BLaER1 treated with 17β-estradiol and CSF1 and Interleukin-3, amounts not matched to agents 10 nM and 100 nM (cell line): ENCODE data around the gene PLAC1.

Source experiments
- H3K27ac ChIP-seq, 11 experiments: shearing (Covaris generic); formaldehyde crosslinking; 2 replicates each; pipeline ENCODE4 v1.8.1; 2022
- H3K27me3 ChIP-seq, 11 experiments: shearing (Covaris generic); formaldehyde crosslinking; 2 replicates each; pipeline ENCODE4 v1.8.1; 2022
- H3K36me3 ChIP-seq, 11 experiments: shearing (Covaris generic); formaldehyde crosslinking; 2 replicates each; pipeline ENCODE4 v1.8.1; 2022
- H3K4me1 ChIP-seq, 10 experiments: shearing (Covaris generic); formaldehyde crosslinking; 2 replicates each; pipeline ENCODE4 v1.8.1; 2022
- H3K4me2 ChIP-seq, 11 experiments: shearing (Covaris generic); formaldehyde crosslinking; 2 replicates each; pipeline ENCODE4 v1.8.1; 2022
- H3K4me3 ChIP-seq, 10 experiments: shearing (Covaris generic); formaldehyde crosslinking; 2 replicates each; pipeline ENCODE4 v1.8.1; 2022
- H3K9ac ChIP-seq, 11 experiments: shearing (Covaris generic); formaldehyde crosslinking; 2 replicates each; pipeline ENCODE4 v1.8.1; 2022
- H3K9me3 ChIP-seq, 11 experiments: shearing (Covaris generic); formaldehyde crosslinking; replicated peaks in 1 of 11; 2 replicates each; pipeline ENCODE4 v1.8.1; 2022
- H4K20me1 ChIP-seq, 11 experiments: shearing (Covaris generic); formaldehyde crosslinking; 2 replicates each; pipeline ENCODE4 v1.8.1; 2022
- Cebpa-rat ChIP-seq, 11 experiments: shearing (Covaris generic); IDR thresholded peaks; 2 replicates each; pipeline ENCODE4 v1.8.1; 2022

The PLAC1 gene

DNA sequence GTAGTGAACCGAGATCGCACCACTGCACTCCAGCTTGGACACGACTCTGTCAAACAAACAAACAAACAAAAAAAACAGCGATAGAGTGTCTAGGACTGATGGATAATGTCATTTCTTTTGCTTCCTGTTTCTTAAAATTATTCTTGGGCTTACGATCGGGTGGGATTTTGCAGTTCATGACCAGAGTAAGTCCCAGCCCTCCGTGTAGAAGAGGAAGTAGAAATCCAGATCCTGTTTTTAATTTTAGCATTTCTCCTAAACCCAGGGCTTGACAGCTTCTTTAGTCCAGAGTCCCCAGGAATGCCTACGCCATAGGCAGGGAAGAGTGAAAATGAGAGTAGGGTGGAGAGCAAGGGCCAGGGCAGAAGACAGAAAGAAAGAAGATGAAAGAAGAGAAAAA lies 104.0 kb downstream of the PLAC1 start:
- no peak overlapping the region for H3K4me3 ChIP-seq
- H3K9me3 ChIP-seq = peaks cover 0 to 20% (median 7%) of the 10 kb centered on the region in 11 experiments; a peak in 8 of 22 replicates
- peak overlapping the region in 5 of 11 experiments; percentile 34 to 65 (median 38); a peak in 9 of 22 replicates for H3K4me2 ChIP-seq
- no peak overlapping the region; a peak in 1 of 22 replicates for H3K27ac ChIP-seq
- no peak overlapping the region for H3K9ac ChIP-seq
- H3K27me3 ChIP-seq = peaks cover 94 to 100% (median 100%) of the 10 kb centered on the region in 11 experiments
- peaks cover 6 to 30% (median 15%) of the 10 kb centered on the region in 10 experiments for H3K4me1 ChIP-seq
- peaks cover 0 to 32% (median 0%) of the 10 kb centered on the region in 11 experiments; a peak in 10 of 22 replicates for H4K20me1 ChIP-seq
- no peaks in the 10 kb centered on the region for H3K36me3 ChIP-seq
- no peak for TF ChIP-seq Cebpa-rat (IDR thresholded peaks at IDR 0.05)

DNA sequence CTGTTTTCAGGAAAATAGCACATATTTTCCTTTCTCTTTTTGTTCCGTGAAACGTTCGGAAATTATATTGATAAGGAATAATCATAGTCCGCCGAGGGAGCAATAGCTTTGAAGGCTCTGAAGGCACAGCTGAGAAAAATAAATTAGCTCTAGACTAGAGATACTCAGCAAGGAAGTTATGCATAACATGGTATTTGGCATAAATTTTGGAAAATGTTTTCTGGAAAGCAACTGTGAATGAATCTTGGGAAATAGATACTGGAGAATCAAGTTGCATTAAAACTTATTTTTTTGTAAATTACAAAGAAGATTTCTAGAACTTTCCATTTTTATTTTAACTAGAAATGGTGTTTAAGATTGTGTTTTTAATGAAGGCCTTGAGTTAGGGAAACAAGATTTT lies 105.9 kb downstream of the PLAC1 start:
- Histone ChIP-seq H3K4me3 (no peak overlapping the region), H3K4me2 (no peak overlapping the region), H3K27me3 (peaks cover 95 to 100% (median 100%) of the 10 kb centered on the region in 11 experiments), H3K9ac (no peak overlapping the region), H3K9me3 (peaks cover 0 to 22% (median 7%) of the 10 kb centered on the region in 11 experiments; a peak in 8 of 22 replicates), H3K4me1 (peaks cover 6 to 30% (median 18%) of the 10 kb centered on the region in 10 experiments), H3K27ac (no peak overlapping the region), H4K20me1 (peaks cover 0 to 39% (median 9%) of the 10 kb centered on the region in 11 experiments; a peak in 11 of 22 replicates), H3K36me3 (no peaks in the 10 kb centered on the region)
- TF ChIP-seq Cebpa-rat (IDR thresholded peaks at IDR 0.05) = no peak

DNA sequence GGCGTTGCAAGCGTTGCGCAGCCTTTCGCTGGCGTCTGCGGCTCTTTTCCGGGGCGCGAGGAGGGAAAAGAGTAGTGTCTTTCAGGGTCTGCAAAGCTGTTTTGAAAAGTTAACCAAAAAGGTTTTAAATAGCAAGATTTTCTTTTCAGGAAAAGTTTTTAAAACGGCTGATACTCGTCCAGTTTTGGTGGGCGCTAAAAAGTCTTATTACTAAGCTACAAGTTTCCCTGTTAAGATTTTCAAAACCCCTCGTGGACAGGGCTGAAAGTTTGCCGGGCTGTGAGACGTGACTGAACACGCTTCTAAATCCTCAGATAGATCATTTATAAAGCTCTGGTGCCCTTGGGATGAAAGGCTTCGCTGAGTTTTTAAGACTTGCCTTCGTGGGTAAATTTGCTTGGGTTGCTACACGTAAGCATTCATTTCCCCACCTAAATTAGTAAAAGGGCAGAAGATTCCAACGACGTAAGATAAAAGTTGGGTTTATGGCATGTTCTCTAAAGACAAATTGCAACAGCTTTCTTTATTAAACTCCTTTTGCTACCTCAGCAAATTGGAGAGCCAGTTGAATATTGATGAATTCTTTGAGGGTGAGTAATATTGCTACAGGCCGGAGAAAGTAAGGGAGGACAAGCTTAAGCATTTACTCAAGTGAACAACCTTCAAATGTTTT lies 106.8 kb downstream of the PLAC1 start:
- H3K36me3 ChIP-seq = peaks cover 0 to 1% (median 0%) of the 10 kb centered on the region in 11 experiments; a peak in 2 of 22 replicates
- peaks cover 6 to 30% (median 18%) of the 10 kb centered on the region in 10 experiments for H3K4me1 ChIP-seq
- peaks cover 0 to 41% (median 9%) of the 10 kb centered on the region in 11 experiments; a peak in 12 of 22 replicates for H4K20me1 ChIP-seq
- peaks cover 0 to 28% (median 9%) of the 10 kb centered on the region in 11 experiments; a peak in 13 of 22 replicates for H3K9me3 ChIP-seq
- peak overlapping the region in 3 of 10 experiments; percentile 56 to 69 (median 65); a peak in 4 of 20 replicates for H3K4me3 ChIP-seq
- no peak overlapping the region for H3K27ac ChIP-seq
- TF ChIP-seq Cebpa-rat (IDR thresholded peaks at IDR 0.05) = no peak
- H3K9ac ChIP-seq = no peak overlapping the region
- H3K4me2 ChIP-seq = peak overlapping the region in 6 of 11 experiments; percentile 81 to 87 (median 84); a peak in 8 of 22 replicates
- H3K27me3 ChIP-seq = peaks cover 97 to 100% (median 100%) of the 10 kb centered on the region in 11 experiments

DNA sequence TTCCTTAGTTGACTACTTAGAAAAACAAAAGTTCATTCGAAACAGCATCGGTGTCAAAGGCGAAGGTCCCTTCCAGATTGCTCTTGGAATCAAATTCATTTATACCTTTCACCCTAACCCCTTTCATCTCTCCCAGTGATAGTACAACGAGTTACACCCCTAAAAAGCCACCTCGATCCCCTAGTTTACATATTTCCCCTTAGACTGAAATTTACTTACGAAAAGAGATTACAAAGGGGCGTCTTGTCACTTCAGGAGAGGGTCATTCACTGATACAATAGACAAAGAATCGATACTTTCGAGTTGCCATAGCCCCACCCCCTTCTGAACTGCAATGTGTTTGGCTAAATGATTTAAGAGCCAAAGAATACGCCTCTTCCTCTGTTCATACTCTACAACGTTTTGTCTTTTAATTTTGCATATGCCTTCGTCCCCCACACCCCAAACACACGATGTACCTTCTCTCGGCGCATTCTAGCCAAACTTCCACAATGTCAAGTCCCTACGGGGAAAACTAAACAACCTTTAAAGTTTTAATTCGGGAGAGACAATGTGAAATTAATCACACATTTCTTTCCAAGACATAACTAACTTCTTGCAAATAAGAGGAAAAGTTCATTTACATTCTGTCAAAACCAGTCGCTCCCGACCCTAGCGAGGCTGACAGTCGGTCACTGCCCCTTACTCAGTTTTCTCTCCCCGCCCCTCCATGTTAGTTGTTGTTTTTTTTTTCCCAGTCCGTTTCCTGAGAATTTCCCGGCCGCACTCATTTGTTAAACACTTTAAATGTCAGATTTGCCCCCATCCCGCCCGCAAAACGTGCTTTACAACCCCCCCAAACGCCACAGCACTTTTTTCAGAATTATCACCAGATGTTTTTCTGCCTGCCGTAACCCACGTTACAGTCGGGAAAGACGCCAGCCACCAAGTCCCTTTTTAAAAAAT lies 109.7 kb downstream of the PLAC1 start:
- Histone ChIP-seq H3K27me3 (peaks cover 97 to 100% (median 100%) of the 10 kb centered on the region in 11 experiments), H3K9ac (peak overlapping the region in 7 of 11 experiments; percentile 56 to 79 (median 73); a peak in 12 of 22 replicates), H3K4me2 (peak overlapping the region; percentile 80 to 89 (median 83)), H3K4me3 (peak overlapping the region; percentile 52 to 69 (median 60)), H3K36me3 (peaks cover 0 to 14% (median 0%) of the 10 kb centered on the region in 11 experiments; a peak in 2 of 22 replicates), H4K20me1 (peaks cover 0 to 52% (median 14%) of the 10 kb centered on the region in 11 experiments; a peak in 12 of 22 replicates), H3K27ac (peak overlapping the region in 4 of 11 experiments; percentile 59 to 77 (median 72); a peak in 7 of 22 replicates), H3K9me3 (peaks cover 13 to 47% (median 25%) of the 10 kb centered on the region in 11 experiments; a peak in 19 of 22 replicates), H3K4me1 (peaks cover 4 to 20% (median 15%) of the 10 kb centered on the region in 10 experiments; a peak in 19 of 20 replicates)
- TF ChIP-seq Cebpa-rat (IDR thresholded peaks at IDR 0.05) = no peak

DNA sequence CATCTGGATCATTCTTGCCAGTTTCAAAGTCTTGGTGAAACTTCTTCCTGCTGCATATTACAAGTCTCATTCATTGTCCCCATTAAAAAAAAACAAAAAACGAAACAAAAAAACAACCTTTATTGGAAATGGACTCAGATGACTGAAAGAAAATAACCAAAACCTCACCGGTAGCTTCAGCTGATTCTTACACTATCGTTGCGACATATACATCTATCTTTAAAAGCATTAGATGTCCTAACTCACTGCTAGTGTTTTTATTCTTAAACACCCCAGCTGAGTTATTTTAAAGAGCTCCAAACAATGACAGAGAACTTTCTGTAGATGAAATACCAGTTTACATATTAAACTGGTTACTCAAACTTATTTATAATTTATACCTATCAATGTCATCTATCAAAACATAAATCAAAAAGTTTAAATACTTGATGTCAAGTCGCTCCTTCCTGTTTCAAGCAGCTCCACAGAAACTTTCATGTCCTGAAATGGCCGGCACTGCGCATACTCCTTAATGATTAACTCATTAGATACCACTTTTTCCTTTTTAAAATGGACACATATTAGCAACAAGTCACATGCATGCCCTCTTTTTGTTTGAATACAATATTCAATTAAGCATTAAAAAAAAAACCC lies 111.1 kb downstream of the PLAC1 start:
- H4K20me1 ChIP-seq = peaks cover 0 to 52% (median 14%) of the 10 kb centered on the region in 11 experiments; a peak in 12 of 22 replicates
- peaks cover 94 to 100% (median 100%) of the 10 kb centered on the region in 11 experiments for H3K27me3 ChIP-seq
- peak overlapping the region in 1 of 10 experiments; percentile 65; a peak in 1 of 20 replicates for H3K4me3 ChIP-seq
- no peak overlapping the region for H3K9ac ChIP-seq
- peaks cover 0 to 14% (median 0%) of the 10 kb centered on the region in 11 experiments; a peak in 2 of 22 replicates for H3K36me3 ChIP-seq
- no peak overlapping the region for H3K27ac ChIP-seq
- no peak for TF ChIP-seq Cebpa-rat (IDR thresholded peaks at IDR 0.05)
- peaks cover 9 to 32% (median 26%) of the 10 kb centered on the region in 10 experiments for H3K4me1 ChIP-seq
- peaks cover 13 to 47% (median 25%) of the 10 kb centered on the region in 11 experiments; a peak in 19 of 22 replicates for H3K9me3 ChIP-seq
- H3K4me2 ChIP-seq = peak overlapping the region in 2 of 11 experiments; percentile 14 to 84; a peak in 3 of 22 replicates

DNA sequence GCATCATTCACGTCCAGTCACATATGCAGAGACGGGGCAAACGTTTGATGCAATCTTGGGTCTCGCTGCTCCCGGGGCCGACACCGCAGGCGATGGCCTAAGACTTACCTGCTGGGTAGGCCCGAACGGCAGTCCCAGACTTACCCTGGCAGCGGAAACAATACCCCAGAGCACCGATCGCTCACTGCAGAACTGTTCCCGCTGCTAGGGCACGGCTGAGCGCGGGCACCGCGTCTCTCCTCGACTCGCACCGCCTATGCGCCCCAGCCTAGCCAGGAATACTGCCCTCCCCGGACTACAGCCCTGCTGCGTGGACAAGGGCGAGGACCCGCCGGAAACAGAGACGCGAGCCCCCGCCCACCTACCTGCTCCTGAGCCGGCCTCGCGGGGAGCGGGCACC lies 112.1 kb downstream of the PLAC1 start:
- Histone ChIP-seq H3K27ac (no peak overlapping the region), H3K27me3 (peaks cover 94 to 100% (median 100%) of the 10 kb centered on the region in 11 experiments), H3K4me1 (peaks cover 10 to 35% (median 29%) of the 10 kb centered on the region in 10 experiments), H3K4me3 (no peak overlapping the region), H3K9me3 (peaks cover 13 to 42% (median 25%) of the 10 kb centered on the region in 11 experiments; a peak in 19 of 22 replicates), H3K9ac (no peak overlapping the region), H3K4me2 (no peak overlapping the region), H3K36me3 (peaks cover 0 to 14% (median 0%) of the 10 kb centered on the region in 11 experiments; a peak in 2 of 22 replicates), H4K20me1 (peaks cover 0 to 46% (median 14%) of the 10 kb centered on the region in 11 experiments; a peak in 12 of 22 replicates)
- TF ChIP-seq Cebpa-rat (IDR thresholded peaks at IDR 0.05) = no peak

DNA sequence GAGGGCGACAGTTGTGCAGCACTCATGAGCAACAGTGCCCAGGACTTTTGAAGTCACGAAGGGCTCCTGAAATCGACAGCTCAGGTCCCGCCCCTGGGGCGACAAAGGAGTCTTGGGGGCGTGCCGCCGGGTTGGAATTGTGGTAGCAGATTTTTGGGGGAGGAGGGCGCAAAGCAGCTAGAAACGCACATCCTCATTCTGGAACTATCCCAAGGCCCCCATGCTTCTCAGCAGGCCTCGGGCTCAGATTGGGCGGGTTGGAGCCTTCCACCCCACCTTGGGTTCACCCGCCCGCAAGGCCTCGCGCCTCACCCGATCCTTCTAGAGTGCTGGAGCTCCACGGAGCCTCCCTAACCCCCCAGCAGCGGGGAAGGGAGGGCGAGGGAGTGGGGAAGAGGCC lies 112.8 kb downstream of the PLAC1 start:
- H3K27me3 ChIP-seq = peaks cover 87 to 100% (median 100%) of the 10 kb centered on the region in 11 experiments
- H3K4me3 ChIP-seq = no peak overlapping the region
- H3K36me3 ChIP-seq = peaks cover 0 to 14% (median 0%) of the 10 kb centered on the region in 11 experiments; a peak in 2 of 22 replicates
- TF ChIP-seq Cebpa-rat (IDR thresholded peaks at IDR 0.05) = no peak
- H3K27ac ChIP-seq = no peak overlapping the region
- peaks cover 12 to 35% (median 25%) of the 10 kb centered on the region in 11 experiments; a peak in 19 of 22 replicates for H3K9me3 ChIP-seq
- no peak overlapping the region for H3K4me2 ChIP-seq
- H4K20me1 ChIP-seq = peaks cover 0 to 39% (median 12%) of the 10 kb centered on the region in 11 experiments; a peak in 11 of 22 replicates
- peaks cover 10 to 30% (median 24%) of the 10 kb centered on the region in 10 experiments for H3K4me1 ChIP-seq
- H3K9ac ChIP-seq = no peak overlapping the region
